T-helper 1 cell treated with Interleukin-12 subunit alpha and Interleukin-12 subunit beta and Interleukin-4 antibody, amounts not matched to agents 30 ng/mL and 1 ng/mL, for 36 hours (primary cell): Measurements from ENCODE around the gene CCND2. TPM values are rescaled to one million over a fixed set of nuclear protein-coding genes. Genes with fewer than 3 reads are reported as not detected.
"Not testable (repeated sequence)": the region's sequence is repeated elsewhere in the genome, so short reads cannot be mapped to it uniquely, and the experiment has no call there.

Experiments
- intact Hi-C: fragments of 100-400 bp; cut with micrococcal nuclease; formaldehyde crosslinking; loops from one replicate; pipeline ENCODE4 v1.15.1; 2024
- total RNA-seq: library from RNA; stranded (reverse); gene quantifications from 2 replicates; pipeline ENCODE4 v1.2.3, GENCODE V29; 2022

Gene CCND2
- 821 and 827 TPM in 2 replicates for total RNA-seq

DNA sequence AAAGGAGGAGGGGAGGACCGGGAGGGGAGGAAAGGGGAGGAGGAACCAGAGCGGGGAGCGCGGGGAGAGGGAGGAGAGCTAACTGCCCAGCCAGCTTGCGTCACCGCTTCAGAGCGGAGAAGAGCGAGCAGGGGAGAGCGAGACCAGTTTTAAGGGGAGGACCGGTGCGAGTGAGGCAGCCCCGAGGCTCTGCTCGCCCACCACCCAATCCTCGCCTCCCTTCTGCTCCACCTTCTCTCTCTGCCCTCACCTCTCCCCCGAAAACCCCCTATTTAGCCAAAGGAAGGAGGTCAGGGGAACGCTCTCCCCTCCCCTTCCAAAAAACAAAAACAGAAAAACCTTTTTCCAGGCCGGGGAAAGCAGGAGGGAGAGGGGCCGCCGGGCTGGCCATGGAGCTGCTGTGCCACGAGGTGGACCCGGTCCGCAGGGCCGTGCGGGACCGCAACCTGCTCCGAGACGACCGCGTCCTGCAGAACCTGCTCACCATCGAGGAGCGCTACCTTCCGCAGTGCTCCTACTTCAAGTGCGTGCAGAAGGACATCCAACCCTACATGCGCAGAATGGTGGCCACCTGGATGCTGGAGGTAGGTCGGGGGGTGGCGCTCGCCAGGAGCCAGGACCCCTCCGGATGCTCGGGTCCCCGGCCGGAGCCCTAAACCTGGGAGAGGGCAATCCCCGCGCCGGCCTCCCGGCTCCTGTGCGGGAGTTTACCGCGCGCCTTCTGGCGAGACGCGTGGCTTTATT lies at the start of gene CCND2:
Gene CCND2 (plus strand): TSS at position 111 of the 744 bp plus-strand sequence. CDS start 279 bp downstream, at position 390.
- intact Hi-C loops = loop anchor here (1.0 to 5.0 kb wide), 2 partner anchors 167 to 233 kb away; no protein-coding TSS in a partner anchor

DNA sequence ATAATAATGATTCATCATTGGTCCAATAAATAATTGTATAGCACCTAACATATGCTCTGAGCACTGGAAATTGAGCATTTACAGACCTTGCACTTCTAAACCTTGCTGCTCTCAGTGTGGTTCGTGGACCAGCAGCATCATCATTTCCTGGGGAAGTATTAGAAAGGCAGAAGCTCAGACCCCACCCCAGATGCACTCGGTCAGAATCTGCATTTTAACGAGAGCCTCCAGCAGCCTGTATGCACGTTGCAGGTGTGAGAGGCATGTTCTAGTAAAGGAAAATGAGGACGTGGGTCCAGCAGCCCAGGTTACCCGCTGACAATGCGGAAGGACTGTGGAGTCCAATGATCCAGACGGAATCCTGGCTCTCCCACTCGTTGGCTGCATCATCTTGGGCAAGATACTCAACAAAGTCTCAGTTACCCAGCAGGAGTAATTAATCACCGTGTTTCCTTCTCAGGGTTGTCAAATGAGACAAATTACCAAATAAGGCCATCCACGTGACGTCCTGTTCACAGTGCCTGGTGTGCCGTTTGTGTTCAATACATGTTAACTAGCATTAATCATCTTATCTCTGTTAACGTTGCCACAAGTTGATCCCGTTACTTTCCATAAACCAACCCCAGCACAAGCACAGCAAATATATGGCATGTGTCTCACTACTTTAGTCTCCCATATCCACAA lies 49.2 kb upstream of the CCND2 start:
- intact Hi-C loops = no loop called here

GRCh38 chr12:4225571-4225970 lies 48.0 kb upstream of the CCND2 start:
- intact Hi-C loops = no loop called here

DNA sequence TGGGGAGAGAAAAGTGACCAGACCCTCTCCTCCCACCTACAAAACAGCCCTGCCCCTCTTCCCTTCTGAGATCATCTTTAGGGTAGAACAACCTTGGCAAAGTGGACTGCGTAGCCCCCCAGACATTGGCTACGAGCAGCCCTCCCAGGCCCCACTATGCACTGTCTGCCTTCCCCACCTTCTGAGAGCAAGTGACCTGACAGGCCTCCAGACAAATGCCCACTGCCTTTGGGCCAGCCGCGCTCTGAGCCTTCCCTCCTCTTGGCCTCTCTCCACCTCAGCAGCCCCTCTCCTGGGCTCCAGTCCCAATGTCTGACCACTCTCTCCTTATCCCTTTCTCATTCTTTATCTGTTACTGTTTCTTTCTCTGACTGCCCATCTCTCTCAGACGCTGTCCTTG lies 46.5 kb upstream of the CCND2 start:
- intact Hi-C loops = no loop called here

- intact Hi-C loops = no loop called here
Observed at GRCh38 chr12:4228122-4228580, 45.4 kb upstream of the CCND2 start.

DNA sequence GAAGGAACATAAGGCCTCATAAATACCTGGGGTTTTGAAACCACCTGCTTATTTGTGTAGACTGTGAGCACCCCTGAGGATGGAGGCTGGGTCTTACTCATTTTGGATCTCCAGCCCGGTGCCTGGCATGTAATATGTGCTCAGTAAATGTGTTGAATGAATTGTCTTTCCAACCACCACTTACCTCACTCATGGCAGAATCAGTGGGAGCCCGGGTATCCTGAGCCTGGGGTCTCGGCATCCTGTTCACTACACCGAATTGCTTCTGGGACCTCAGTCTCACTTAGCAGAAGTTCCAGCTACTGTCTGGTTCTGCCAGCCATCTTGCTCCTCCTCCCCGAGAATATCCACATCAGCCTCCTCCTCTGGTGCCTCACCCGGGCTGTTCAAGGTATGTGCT lies 43.0 kb upstream of the CCND2 start:
- intact Hi-C loops = no loop called here

- intact Hi-C loops = no loop called here
Observed at GRCh38 chr12:4238577-4238976, 35.0 kb upstream of the CCND2 start.

- intact Hi-C loops = no loop called here
Observed at GRCh38 chr12:4239746-4240145, 33.8 kb upstream of the CCND2 start.

- intact Hi-C loops = no loop called here
Observed at GRCh38 chr12:4240161-4240783, 33.3 kb upstream of the CCND2 start.

GRCh38 chr12:4240981-4241380 lies 32.6 kb upstream of the CCND2 start:
- intact Hi-C loops = no loop called here

- intact Hi-C loops = no loop called here
Observed at GRCh38 chr12:4241592-4241991, 32.0 kb upstream of the CCND2 start.

- intact Hi-C loops = no loop called here
Observed at GRCh38 chr12:4242595-4242994, 31.0 kb upstream of the CCND2 start.

- intact Hi-C loops = no loop called here
Observed at GRCh38 chr12:4243091-4243490, 30.5 kb upstream of the CCND2 start.

DNA sequence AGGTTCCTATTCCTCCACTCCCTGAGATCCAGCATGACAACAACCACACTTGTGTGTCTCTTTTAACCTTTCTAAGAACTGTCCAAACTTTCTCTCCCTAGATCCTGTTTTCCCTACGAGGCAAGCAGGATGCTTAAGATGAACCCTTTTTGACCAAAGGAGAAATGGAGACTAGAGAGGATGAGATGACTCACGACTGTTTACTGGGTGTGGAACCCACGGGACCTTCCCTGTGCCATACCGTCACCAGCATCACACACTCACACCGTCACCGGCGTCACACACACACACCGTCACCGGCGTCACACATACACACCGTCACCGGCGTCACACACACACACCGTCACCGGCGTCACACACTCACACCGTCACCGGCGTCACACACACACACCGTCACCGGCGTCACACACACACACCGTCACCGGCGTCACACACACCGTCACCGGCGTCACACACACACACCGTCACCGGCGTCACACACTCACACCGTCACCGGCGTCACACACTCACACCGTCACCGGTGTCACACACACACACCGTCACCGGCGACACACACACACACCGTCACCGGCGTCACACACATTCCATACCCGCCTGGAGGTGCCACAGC lies 30.0 kb upstream of the CCND2 start:
- intact Hi-C loops = not testable (repeated sequence)

DNA sequence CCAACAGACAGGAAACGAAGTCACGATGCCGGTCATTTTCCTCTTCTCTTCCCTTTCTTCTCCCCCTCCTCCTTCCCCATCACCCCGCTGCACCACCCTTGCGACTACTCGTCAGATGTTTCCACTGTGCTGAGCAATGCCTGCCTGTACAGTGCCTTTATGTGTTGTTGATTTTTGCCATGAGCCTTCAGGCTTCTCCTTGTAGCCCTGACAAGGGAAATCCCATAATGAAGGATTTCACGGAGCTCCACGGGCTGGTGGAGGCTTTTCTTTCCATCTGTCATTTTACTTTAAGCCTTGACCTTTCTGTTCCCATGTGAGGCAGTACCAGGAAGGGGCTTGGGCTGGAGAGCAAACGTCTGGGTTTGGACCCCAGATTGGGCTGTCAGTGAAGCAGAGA lies 28.7 kb upstream of the CCND2 start:
- intact Hi-C loops = no loop called here

- intact Hi-C loops = no loop called here
Observed at GRCh38 chr12:4245446-4245845, 28.1 kb upstream of the CCND2 start.

DNA sequence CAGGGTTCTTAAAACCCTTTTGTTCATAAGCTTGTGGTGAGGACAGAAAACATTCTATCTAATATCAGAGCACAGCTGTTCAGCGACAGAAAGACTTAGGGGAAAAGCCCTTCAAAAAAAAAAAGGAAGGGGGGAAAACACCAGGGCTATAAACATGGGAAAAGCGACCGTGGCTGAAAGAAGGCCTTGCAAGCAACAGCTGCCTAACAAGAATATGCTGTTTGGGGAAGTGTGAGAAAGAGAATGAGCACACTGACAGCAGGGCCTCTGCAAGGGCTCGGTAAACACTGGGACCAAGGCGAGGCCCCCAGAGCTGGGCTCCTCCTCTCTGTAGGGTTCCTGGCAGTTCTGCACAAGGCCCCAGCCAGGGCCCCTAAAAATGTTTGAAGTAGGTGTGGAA lies 27.4 kb upstream of the CCND2 start:
- intact Hi-C loops = no loop called here

GRCh38 chr12:4250691-4251090 lies 22.9 kb upstream of the CCND2 start:
- intact Hi-C loops = no loop called here

DNA sequence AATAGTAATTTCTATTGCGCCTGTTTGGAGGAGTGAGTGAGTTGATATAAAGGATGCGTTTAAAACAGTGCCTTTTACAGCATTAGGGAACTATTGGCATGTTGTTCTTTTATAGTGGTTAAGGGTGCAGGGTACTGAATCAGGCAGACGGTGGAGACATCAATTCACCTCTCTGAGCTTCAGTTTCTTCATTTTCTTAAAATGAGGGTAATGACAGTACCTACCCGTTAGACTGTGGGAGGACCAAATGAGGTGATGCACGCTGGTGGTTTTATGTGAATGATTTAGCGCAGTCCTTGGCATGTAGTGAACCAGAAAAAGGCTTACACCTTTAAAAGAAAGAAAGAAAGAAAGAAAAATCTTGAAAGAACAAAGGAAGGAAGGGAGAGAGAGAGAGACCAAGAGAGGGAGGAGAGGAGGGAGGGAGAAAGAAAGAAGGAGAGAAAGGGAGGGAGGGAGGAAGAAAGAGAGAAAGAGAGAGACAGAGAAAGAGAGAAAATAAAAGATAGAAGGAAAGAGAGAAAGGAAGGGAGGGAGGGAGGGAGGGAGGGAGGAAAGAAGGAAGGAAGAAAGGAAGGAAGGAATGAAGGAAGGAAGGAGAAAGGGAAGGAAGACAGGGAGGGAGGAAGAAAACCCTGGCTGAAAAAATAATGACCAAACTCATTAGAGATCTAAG lies 22.2 kb upstream of the CCND2 start:
- intact Hi-C loops = no loop called here

- intact Hi-C loops = no loop called here
Observed at GRCh38 chr12:4251967-4252366, 21.6 kb upstream of the CCND2 start.

- intact Hi-C loops = no loop called here
Observed at GRCh38 chr12:4252601-4253000, 21.0 kb upstream of the CCND2 start.
